HG02943 (cell line): ENCODE measurements around the gene DOK3.
"Not testable (repeated sequence)": the region's sequence is repeated elsewhere in the genome, so short reads cannot be mapped to it uniquely, and the experiment has no call there.

Experiments
- ATAC-seq: cut with Tn5 transposase; IDR thresholded peaks from one replicate; pipeline ENCODE4 v1.9.1; 2021; ENCODE audit warnings: mild to moderate bottlenecking, low read depth, moderate library complexity; ENCODE audit not compliant: unreplicated experiment

Gene DOK3

DNA sequence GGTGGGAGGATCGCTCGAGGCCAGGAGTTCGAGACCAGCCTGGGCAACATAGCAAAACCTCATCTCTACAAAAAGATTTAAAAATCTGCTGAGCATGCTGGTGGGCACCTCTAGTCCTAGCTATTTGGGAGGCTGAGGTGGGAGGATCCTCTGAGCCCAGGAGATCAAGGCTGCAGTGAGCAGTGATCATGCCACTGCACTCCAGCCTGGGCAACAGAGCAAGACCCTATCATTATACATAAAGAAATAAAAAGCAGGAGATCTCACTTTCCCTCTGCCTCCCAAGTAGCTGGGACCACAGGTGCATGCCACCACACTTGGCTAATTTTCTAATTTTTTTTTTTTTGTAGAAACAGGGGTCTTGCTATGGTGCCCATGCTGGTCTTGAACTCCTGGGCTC lies 23.9 kb downstream of the DOK3 start:
- not testable (repeated sequence) for ATAC-seq

DNA sequence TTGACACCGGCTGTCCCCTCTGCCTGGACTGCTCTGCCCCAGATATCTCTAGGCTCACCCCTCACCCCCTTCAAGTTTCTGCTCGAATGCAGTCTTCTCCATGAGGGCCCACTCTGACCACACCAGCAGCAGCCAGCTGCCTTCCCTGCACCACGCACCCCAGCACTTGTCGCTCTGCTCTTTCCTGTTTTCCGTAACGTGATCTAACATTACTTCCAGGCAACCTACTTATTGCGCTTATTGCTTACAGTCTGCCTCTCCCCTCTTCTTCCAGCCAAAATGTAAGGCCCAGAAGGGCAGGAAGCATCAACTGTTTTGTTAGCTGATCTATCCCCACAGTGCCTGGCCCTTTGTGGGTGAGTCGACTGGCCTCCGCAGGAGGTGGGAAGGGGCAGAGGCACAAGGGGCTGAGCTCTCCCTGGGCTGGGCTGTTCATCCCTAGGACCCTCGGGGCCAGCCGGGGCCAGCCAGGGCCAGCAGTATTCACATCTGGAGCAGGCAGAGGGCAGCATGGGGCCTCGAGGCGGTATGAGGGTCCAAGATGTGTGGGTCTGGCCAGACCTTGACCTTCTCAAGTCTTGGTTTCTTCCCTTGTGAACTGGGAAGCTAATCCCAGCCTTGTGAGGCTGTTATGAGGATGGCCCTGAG lies 24.6 kb downstream of the DOK3 start:
- ATAC-seq: no peak

DNA sequence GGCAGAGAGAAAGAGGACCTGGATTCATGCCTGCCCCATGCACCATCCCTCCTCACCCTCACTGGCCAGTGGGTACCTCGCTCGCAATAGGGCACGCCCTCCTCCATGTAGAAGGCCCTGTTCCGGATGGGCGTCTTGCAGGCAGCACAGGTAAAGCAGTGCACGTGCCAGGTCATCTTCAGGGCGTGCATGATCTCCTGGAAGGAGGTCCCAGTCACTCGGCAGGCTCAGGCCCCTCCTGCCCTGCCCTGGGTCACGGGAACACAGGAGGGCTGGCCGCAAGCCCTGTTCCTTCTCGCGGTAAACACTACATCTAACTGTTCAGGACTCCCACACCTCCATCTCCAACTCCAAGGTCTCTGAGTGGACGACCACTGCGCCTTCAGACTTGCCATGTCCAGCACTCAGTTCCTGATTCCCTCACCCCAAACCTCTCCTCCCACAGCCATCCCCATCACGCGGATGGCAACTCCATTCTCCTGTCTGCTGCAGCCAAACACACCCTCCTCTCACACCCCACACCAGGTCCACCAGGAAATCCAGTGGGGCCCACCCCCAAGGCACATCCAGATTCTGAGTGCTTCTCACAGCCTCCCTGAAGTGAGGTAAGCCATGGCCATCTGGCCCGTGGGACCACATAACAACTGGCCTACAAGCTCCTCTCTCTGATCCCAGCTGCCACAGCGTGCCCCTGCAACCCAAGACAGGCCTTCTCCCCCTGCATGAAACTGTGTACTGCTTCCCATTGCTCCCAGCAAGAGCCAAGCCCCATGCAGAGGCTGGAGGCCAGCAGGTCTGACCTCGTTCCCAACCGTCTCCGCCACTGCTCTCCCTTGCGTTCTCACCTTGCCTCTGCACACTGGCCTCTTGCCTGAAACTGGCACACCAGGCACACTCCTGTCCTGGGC lies 25.4 kb downstream of the DOK3 start:
- no peak for ATAC-seq

DNA sequence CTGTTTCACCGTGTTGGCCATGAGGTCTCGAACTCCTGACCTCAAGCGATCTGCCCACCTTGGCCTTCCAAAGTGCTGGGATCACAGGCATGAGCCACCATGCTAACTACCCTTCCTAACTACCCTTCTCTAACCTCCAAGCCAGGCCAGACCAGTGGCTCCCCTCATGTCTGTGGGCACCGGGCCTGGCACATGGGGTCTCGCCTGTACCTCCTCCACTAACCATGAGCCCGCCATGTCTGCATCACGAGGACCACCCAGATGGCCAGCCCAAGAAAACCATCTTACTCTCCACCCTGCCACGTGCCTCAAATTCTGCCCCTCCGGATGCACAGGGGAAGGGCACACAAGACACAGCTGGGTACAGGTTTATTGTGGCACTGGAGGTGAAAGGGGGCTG lies 26.6 kb downstream of the DOK3 start:
- ATAC-seq: no peak

DNA sequence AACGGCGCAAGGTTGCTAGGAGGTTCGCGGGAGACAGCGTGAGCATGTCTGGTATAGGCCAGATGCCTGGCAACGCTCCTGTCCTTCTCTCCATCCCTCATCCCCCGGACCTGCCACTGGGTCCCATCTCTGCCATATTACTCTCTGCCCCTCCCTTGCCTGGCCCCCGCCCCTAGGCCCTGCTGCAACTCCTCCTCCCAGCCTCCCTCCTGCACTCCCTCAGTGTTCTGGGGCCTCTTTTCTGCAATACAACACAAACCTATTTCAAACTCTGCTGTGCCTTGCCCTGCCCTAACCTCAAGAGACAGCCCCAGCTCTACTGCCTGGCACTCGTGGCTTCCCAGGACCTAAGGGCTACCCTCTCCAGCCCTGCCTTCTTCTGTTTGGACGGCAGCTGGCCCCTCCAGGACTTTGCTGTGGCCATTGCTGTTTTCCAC lies 27.2 kb downstream of the DOK3 start:
- ATAC-seq: no peak

DNA sequence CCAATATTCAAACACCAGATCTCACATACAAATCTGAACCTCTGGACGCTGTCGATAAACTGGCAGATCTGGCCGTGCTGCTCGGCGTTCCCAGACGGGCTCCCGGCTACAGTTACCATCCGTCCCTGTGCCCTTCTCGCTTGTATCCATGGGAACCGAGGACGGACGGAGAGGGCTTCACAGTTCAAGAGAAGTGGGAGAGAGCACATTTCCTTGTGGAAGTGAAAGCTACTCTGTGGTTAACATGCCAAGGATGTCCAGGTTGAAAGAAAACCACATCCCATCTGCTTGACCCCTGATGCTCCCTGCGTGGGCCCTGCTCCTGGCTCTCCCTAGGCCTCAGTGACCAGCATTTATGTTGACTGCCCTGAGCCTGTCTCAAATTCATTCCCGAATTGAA lies 29.9 kb downstream of the DOK3 start:
- ATAC-seq: no peak

DNA sequence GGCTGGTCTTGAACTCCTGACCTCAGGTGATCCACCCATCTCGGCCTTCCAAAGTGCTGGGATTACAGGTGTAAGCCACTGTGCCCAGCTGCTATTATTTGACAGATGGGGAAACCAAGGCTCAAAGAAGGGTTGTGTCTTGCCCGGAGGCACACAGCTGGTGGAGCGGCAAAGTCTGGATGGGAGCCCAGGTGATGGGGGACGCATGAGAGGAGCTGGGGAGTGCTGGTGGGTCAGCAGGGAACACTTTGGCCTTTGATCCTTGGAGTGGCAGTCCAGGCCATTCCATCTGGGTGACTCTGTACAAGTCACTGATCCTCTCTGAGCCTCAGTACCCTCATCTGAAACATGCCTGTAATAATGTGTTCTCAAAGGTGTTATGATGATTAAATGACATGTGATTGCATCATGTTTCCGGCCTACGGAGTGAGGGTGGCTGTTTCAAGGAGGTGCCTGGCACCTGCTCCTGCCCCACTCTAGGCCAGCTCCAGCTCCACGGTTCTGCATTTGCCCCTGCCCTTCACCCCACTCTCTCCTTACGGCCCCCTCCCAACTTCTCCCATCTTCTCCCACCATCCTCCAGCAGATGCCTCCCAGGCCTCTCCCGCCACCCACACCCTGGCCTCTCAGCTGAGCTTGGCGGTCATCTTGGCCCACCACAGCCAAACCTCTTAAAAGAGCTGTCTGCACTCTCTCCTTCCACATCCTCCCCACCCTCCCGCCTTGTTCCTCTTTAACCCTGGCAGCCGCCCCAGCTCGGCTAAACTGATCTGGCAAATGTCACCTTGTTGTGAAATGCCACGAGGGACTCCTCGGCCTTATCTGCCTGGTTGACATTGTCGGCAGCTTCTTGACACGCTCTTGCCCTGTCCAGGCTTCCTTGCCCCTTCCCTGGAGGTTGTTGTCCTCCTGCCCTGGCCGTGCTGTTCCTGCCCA lies 30.6 kb downstream of the DOK3 start:
- ATAC-seq: no peak

DNA sequence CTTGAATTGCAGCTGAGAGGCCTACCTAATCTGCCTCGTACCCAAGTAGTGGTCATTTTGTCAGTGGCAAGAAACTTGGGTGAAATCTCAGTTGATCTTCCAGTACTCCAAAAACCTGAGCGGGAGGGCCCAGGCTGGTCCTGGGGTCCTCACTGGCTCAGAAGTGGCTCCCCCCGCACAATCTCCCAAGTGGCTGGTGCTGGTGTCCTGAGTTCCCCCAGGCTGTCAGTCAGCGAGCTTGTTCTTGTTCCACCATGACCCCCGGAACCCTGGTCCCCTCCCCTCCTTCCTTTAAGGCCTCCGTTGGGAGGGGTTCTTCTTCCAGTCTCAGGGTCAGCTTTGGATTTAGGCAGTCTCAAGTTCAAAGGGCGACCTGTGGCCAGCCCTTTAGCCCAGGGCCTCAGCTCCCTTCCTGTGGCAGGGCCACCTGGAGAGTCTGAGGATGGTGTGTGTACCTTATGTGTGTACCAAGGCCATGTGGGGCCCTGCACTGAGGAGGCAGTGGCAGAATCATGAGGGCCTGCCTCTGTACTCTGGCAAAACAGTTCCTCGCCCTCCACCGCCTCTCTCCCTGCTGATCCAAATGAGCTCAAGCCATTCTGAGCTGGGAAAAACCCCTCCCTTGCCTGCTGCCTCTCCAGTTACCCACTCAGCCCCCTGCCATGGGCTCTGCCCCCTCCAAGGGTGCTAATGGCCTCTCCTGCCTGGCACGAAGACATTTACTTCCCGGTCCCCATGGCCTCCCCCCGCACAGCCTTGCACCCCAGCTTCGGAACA lies 31.7 kb downstream of the DOK3 start:
- no peak for ATAC-seq

DNA sequence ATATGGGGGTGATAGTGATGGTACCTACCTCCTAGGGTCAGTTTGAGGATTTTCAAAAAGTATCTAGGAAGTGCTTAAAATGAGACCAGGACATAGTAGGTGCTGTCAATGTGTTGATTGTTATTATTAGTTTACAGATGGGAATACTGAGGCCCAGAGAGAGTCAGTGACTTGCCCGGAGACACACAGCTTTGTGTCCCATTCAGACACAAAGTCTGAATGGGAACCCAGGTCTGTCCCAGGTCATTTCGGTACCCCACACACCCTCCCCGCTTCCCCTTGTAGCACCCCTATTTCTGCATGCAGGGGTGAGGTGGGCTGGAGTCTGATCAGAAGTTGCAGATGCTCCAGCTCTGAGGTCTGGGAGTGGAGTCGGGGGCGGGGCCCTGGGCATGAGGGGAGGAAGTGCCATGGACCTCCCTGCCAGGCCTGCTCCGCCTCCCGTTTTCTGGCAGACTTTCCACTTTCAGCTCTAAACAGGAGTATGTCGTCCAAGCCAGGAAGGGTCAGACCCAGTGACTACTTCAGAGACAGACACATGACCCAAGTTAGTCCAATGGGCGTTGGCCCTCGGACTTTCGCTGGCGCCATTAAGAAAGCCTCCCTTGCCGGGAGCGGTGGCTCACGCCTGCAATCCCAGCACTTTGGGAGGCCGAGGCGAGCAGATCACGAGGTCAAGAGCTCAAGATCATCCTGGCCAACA lies 32.9 kb downstream of the DOK3 start:
- no peak for ATAC-seq

DNA sequence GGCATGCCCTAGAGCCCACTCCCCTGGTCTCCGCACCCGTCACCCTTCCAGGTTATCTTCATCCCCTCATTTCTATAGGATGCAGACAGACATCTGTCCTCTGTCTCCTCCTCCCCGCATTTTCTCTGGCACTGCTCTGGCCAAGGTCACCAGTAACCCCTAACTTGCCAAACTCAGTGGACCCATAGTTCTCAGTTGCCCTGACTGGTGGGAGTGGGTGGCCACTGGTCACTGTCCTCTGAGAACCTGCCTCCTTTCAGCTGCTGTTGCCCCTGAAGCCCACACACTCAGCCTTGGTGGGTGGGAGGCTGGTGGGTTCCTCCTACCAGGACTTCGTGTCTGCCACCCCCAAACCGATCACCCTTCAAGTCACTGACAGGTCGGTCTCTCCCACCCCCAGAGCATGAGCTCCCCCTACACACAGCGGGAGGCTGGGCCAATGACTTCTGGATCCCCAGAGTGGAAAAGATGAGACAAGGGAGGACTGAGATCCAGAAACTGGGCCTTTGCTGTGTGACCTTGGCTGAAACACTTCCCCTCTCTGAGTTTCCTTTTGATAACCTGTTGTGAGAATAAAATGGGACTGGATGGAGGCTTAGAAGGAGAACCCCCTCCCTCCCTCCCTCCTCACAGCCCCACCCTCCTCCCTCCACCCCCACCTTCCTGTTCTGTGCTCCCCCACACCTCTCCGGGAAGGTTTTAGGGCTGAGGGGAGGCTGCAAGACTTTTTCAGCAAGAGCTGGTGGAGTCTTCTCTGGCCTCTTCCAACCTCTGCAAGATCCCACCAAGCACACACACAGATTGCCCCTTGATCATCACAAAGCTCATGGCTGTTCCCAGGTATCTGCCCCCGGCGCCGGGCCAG lies 33.8 kb downstream of the DOK3 start:
- ATAC-seq: no peak

DNA sequence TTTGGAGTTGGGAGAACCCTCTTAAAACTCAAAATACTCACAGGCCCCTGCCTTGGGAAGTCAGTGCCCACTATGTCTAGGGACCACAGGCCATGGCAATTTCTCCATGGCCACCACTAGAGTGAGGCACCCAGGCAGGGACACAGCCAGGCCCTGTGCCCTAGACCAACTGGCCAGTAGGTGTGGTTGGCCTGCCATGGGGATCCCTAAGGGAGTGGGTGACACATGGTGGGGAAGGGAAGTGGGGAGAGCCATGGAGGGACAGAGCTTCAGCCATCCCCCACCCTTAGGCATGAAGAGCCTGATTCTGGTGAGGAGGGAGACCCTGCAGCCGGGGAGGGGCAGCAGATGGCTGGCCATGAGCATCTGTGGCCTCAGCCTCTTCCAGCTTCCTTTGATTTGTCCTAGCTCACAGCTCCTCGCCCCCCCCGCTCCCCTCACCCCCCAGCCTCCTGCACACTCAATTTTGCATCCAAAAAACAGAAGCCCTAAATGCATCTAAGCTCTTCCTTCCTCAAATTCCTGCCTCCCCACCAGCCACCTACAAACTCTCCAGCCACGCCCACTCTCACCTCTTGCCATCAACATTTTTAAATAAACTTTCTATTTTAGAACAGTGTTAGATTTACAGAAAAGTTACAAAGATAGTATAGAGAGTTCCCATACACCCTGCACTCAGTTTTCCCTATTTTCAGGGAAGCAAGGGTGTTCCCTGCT lies 34.6 kb downstream of the DOK3 start:
- ATAC-seq: no peak

DNA sequence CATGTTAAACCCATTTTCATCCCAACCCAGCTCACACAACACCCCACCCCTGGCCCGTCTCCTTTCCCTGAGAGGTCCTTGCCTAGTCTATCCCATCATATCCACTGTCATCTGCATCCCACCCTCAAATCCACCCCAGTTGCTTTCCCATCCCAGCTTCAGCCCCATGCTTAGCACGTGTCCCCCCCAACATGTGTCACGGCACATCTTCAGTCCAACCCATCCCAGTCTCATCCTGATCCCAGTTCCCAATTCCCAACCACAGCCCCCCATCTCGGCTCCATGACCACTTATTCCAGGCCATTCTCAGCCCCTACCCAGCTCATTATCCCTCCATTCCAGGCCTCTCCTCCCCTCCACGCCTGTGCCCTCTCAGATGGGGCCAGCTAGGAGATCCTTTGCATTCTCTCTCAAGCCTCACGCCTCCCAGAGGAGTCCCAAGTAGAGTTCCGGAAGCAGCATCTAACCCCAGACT lies 35.6 kb downstream of the DOK3 start:
- no peak for ATAC-seq

DNA sequence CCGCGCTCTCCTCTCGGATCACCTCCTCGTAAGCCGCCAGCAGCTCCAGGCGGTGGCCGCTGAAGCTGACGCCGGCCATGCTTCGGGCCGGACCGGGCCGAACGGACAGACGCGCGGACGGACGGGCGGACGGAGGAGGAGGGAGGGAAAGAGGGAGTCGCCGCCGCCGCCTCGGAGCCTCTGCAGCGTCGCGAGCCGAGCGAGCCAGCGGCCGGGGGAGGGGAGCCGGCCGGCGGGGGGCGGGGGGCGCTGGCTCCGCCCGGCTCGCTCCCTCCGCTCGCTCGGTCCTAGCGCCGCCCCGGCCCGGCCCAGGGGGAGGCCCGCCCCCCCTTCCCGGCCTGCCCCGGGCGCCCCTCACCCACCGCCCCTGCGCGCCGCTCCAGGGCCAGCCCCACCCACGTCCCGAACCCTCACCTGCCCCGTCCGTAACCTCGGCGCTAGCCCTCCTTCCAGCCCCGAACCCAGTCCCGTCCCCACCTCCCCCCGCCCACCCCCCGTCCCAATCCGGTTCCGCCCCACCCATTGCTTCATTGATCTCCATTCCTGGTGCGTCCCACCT lies 36.1 kb downstream of the DOK3 start, which contains the start of gene DBN1:
DBN1 (minus strand) TSS at position 192 of the 559 bp plus-strand sequence; CDS start at position 79, 113 bp downstream.
- ATAC-seq: no peak

DNA sequence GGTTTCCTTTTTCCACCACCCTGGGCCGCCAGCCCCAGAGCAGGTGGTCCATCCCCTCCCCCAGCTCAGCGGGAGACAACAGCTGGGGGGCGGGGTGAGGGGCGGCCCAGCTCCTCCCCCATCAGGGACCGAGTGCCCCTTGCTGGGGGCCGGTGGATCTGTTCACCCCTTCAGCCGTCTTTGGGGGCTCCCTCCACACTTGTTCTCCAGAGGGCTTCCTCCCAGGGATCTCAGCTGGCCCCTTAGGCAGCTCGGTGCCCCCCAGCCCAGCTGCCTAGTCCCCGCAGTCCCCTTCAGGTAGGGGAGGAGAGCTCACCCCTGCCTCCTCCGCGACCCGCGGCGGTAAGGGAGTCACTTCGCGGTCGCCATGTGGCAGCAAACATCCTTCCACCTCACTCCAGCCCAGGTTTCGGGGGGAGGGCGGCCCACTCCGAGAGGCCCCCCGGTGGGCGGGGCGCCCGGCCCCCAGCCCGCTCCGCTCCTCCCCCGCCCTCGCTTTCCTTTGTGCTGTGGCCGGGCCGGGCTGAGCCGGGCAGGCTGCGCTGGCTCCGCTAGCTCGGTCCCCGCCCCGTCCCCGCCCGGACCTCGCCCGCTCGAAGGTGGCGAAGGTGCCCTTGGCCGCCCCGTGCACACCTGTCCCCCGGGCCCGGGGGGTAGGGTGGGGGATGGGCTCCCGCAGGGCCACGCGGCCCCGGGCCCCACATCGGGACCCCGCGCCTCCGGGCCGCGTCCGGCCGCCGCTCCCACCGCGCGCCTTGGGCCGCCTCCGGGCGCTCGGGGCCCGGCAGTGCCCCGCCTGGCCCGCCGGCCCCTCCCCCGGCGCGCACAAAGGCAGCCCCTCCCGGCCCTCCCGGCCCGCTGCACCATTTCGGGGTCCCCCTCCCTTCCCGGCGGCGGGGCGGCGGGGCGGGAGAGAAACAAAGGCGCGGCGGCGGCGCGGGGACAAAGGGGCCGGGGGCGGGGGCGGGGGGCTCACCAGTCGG lies 36.9 kb downstream of the DOK3 start:
- ATAC-seq: no peak

DNA sequence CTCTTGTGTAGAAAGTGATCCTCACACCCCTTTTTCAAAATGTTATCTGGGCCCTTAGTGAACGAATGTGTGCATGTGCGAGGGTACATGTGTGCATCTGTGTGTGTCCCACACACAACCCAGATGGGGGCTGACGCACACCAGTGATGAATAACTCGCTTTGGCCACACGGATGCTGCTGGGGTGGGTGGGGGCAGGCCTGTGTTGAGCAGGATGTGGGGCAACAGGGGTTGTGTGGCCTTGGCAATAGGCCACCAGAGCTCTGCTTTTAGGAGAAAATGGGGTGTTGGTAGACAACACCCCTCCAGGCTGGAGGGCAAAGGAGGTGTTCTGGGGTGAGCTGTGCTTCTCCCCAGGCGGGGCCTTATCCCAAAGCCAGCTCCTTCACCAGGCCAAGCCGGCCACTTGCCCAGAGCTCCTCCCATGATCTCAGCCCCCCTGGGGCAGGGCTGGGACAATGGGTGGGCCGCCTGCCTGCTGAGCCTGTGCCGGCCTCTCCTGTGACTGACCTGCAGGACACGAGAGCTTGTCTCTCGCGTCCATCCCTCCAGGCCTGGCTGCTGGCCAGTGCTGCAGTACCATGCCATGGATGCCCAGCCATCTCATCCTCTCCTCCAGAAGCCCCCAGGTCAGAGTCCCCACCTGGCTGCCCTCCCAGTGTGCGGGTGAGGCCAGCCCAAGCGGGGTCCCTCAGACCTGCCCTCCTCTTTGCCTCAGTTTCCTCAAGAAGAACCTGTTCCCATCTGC lies 37.8 kb downstream of the DOK3 start:
- no peak for ATAC-seq
